Measurements from ENCODE around the gene IL1RAP.

Gene IL1RAP

GRCh38 chr3:190607021-190607420 is 93.1 kb downstream of the IL1RAP start:
- no peak for DNase-seq (ENCODE audit: low read depth, low spot score)
- WGBS (ENCODE audit: insufficient coverage, insufficient read length), result no CpG with 5 or more reads among the region's 2 CpGs

GRCh38 chr3:190608850-190609589 is 95.1 kb downstream of the IL1RAP start:
- no peak for DNase-seq (ENCODE audit: low read depth, low spot score)
- H3K27me3 ChIP-seq (ENCODE audit: control insufficient read depth, insufficient read depth, low read length), result no peaks in the 10 kb centered on the region
- no peak overlapping the region for H3K4me3 ChIP-seq (ENCODE audit: low read length)
- no peak overlapping the region for H3K27ac ChIP-seq (ENCODE audit: low read length)
- no peaks in the 10 kb centered on the region for H3K4me1 ChIP-seq (ENCODE audit: control insufficient read depth, insufficient read depth, low read length)
- no CpG with 5 or more reads among the region's 4 CpGs for WGBS (ENCODE audit: insufficient coverage, insufficient read length)
- H3K36me3 ChIP-seq (ENCODE audit: control insufficient read depth, insufficient read depth, low read length), result no peaks in the 10 kb centered on the region
- no peaks in the 10 kb centered on the region for H3K9me3 ChIP-seq (ENCODE audit: control insufficient read depth, insufficient read depth, low read length)

More at GRCh38 chr3:190607021-190607420, 93.1 kb downstream of the IL1RAP start:
- H3K27me3 ChIP-seq (ENCODE audit: control insufficient read depth, insufficient read depth, low read length), result no peaks in the 10 kb centered on the region
- no peak overlapping the region for H3K4me3 ChIP-seq (ENCODE audit: low read length)
- H3K4me1 ChIP-seq (ENCODE audit: control insufficient read depth, insufficient read depth, low read length), result no peaks in the 10 kb centered on the region
- no peaks in the 10 kb centered on the region for H3K36me3 ChIP-seq (ENCODE audit: control insufficient read depth, insufficient read depth, low read length)
- no peak overlapping the region for H3K27ac ChIP-seq (ENCODE audit: low read length)
- H3K9me3 ChIP-seq (ENCODE audit: control insufficient read depth, insufficient read depth, low read length), result no peaks in the 10 kb centered on the region

GRCh38 chr3:190614226-190615059 is 100.6 kb downstream of the IL1RAP start:
- H3K36me3 ChIP-seq (ENCODE audit: control insufficient read depth, insufficient read depth, low read length), result no peaks in the 10 kb centered on the region
- WGBS (ENCODE audit: insufficient coverage, insufficient read length), result no CpG with 5 or more reads among the region's 11 CpGs
- H3K9me3 ChIP-seq (ENCODE audit: control insufficient read depth, insufficient read depth, low read length), result no peaks in the 10 kb centered on the region
- no peaks in the 10 kb centered on the region for H3K4me1 ChIP-seq (ENCODE audit: control insufficient read depth, insufficient read depth, low read length)
- no peak overlapping the region for H3K4me3 ChIP-seq (ENCODE audit: low read length)
- DNase-seq (ENCODE audit: low read depth, low spot score), result no peak
- no peak overlapping the region for H3K27ac ChIP-seq (ENCODE audit: low read length)
- H3K27me3 ChIP-seq (ENCODE audit: control insufficient read depth, insufficient read depth, low read length), result no peaks in the 10 kb centered on the region

- Histone ChIP-seq H3K4me3 (ENCODE audit: low read length) (no peak overlapping the region), H3K4me1 (ENCODE audit: control insufficient read depth, insufficient read depth, low read length) (no peaks in the 10 kb centered on the region), H3K27ac (ENCODE audit: low read length) (no peak overlapping the region), H3K9me3 (ENCODE audit: control insufficient read depth, insufficient read depth, low read length) (no peaks in the 10 kb centered on the region), H3K27me3 (ENCODE audit: control insufficient read depth, insufficient read depth, low read length) (no peaks in the 10 kb centered on the region), H3K36me3 (ENCODE audit: control insufficient read depth, insufficient read depth, low read length) (no peaks in the 10 kb centered on the region)
- no CpG with 5 or more reads among the region's 1 CpG for WGBS (ENCODE audit: insufficient coverage, insufficient read length)
- DNase-seq (ENCODE audit: low read depth, low spot score), result no peak
These were observed 101.1 kb downstream of the IL1RAP start for GRCh38 chr3:190615060-190615384.

- H3K27ac ChIP-seq (ENCODE audit: low read length), result no peak overlapping the region
These were observed 101.7 kb downstream of the IL1RAP start for GRCh38 chr3:190615607-190616006.

GRCh38 chr3:190616637-190617036 is 102.8 kb downstream of the IL1RAP start:
- 100% methylated on average over 1 of the region's 6 CpGs for WGBS (ENCODE audit: insufficient coverage, insufficient read length)
- Histone ChIP-seq H3K27ac (ENCODE audit: low read length) (no peak overlapping the region), H3K9me3 (ENCODE audit: control insufficient read depth, insufficient read depth, low read length) (no peaks in the 10 kb centered on the region), H3K36me3 (ENCODE audit: control insufficient read depth, insufficient read depth, low read length) (no peaks in the 10 kb centered on the region), H3K4me3 (ENCODE audit: low read length) (no peak overlapping the region), H3K4me1 (ENCODE audit: control insufficient read depth, insufficient read depth, low read length) (no peaks in the 10 kb centered on the region), H3K27me3 (ENCODE audit: control insufficient read depth, insufficient read depth, low read length) (no peaks in the 10 kb centered on the region)
- no peak for DNase-seq (ENCODE audit: low read depth, low spot score)

More at GRCh38 chr3:190615607-190616006, 101.7 kb downstream of the IL1RAP start:
- Histone ChIP-seq H3K36me3 (ENCODE audit: control insufficient read depth, insufficient read depth, low read length) (no peaks in the 10 kb centered on the region), H3K9me3 (ENCODE audit: control insufficient read depth, insufficient read depth, low read length) (no peaks in the 10 kb centered on the region), H3K4me3 (ENCODE audit: low read length) (no peak overlapping the region), H3K4me1 (ENCODE audit: control insufficient read depth, insufficient read depth, low read length) (no peaks in the 10 kb centered on the region), H3K27me3 (ENCODE audit: control insufficient read depth, insufficient read depth, low read length) (no peaks in the 10 kb centered on the region)
- no peak for DNase-seq (ENCODE audit: low read depth, low spot score)
- no CpG with 5 or more reads among the region's 1 CpG for WGBS (ENCODE audit: insufficient coverage, insufficient read length)

GRCh38 chr3:190617185-190617584 is 103.3 kb downstream of the IL1RAP start:
- Histone ChIP-seq H3K4me3 (ENCODE audit: low read length) (no peak overlapping the region), H3K4me1 (ENCODE audit: control insufficient read depth, insufficient read depth, low read length) (no peaks in the 10 kb centered on the region), H3K27ac (ENCODE audit: low read length) (no peak overlapping the region), H3K36me3 (ENCODE audit: control insufficient read depth, insufficient read depth, low read length) (no peaks in the 10 kb centered on the region), H3K27me3 (ENCODE audit: control insufficient read depth, insufficient read depth, low read length) (no peaks in the 10 kb centered on the region), H3K9me3 (ENCODE audit: control insufficient read depth, insufficient read depth, low read length) (no peaks in the 10 kb centered on the region)
- no peak for DNase-seq (ENCODE audit: low read depth, low spot score)
- WGBS (ENCODE audit: insufficient coverage, insufficient read length), result no CpG with 5 or more reads among the region's 3 CpGs

GRCh38 chr3:190618330-190619030 is 104.6 kb downstream of the IL1RAP start:
- H3K4me3 ChIP-seq (ENCODE audit: low read length), result no peak overlapping the region
- no peak overlapping the region for H3K27ac ChIP-seq (ENCODE audit: low read length)
- WGBS (ENCODE audit: insufficient coverage, insufficient read length), result no CpG with 5 or more reads among the region's 8 CpGs
- no peaks in the 10 kb centered on the region for H3K9me3 ChIP-seq (ENCODE audit: control insufficient read depth, insufficient read depth, low read length)
- H3K27me3 ChIP-seq (ENCODE audit: control insufficient read depth, insufficient read depth, low read length), result no peaks in the 10 kb centered on the region
- no peak for DNase-seq (ENCODE audit: low read depth, low spot score)
- H3K36me3 ChIP-seq (ENCODE audit: control insufficient read depth, insufficient read depth, low read length), result no peaks in the 10 kb centered on the region
- no peaks in the 10 kb centered on the region for H3K4me1 ChIP-seq (ENCODE audit: control insufficient read depth, insufficient read depth, low read length)

GRCh38 chr3:190619353-190619752 is 105.5 kb downstream of the IL1RAP start:
- no peaks in the 10 kb centered on the region for H3K27me3 ChIP-seq (ENCODE audit: control insufficient read depth, insufficient read depth, low read length)
- WGBS (ENCODE audit: insufficient coverage, insufficient read length), result no CpG with 5 or more reads among the region's 5 CpGs
- H3K4me3 ChIP-seq (ENCODE audit: low read length), result no peak overlapping the region
- no peaks in the 10 kb centered on the region for H3K36me3 ChIP-seq (ENCODE audit: control insufficient read depth, insufficient read depth, low read length)
- no peak for DNase-seq (ENCODE audit: low read depth, low spot score)
- no peaks in the 10 kb centered on the region for H3K4me1 ChIP-seq (ENCODE audit: control insufficient read depth, insufficient read depth, low read length)
- no peak overlapping the region for H3K27ac ChIP-seq (ENCODE audit: low read length)
- no peaks in the 10 kb centered on the region for H3K9me3 ChIP-seq (ENCODE audit: control insufficient read depth, insufficient read depth, low read length)

GRCh38 chr3:190619761-190620160 is 105.9 kb downstream of the IL1RAP start:
- no peaks in the 10 kb centered on the region for H3K27me3 ChIP-seq (ENCODE audit: control insufficient read depth, insufficient read depth, low read length)
- H3K36me3 ChIP-seq (ENCODE audit: control insufficient read depth, insufficient read depth, low read length), result no peaks in the 10 kb centered on the region
- no peak for DNase-seq (ENCODE audit: low read depth, low spot score)
- H3K4me1 ChIP-seq (ENCODE audit: control insufficient read depth, insufficient read depth, low read length), result no peaks in the 10 kb centered on the region
- no peak overlapping the region for H3K27ac ChIP-seq (ENCODE audit: low read length)
- no peaks in the 10 kb centered on the region for H3K9me3 ChIP-seq (ENCODE audit: control insufficient read depth, insufficient read depth, low read length)
- no peak overlapping the region for H3K4me3 ChIP-seq (ENCODE audit: low read length)
- no CpG with 5 or more reads among the region's 2 CpGs for WGBS (ENCODE audit: insufficient coverage, insufficient read length)
